GM18499 (cell line): ENCODE measurements around the gene IL12RB1.
"Not testable (repeated sequence)": the region's sequence is repeated elsewhere in the genome, so short reads cannot be mapped to it uniquely, and the experiment has no call there.

ENCODE experiments used
- ATAC-seq: cut with Tn5 transposase; IDR thresholded peaks from one replicate; pipeline ENCODE4 v1.9.1; 2021; ENCODE audit warnings: moderate number of reproducible peaks; ENCODE audit not compliant: insufficient read depth, unreplicated experiment

Gene IL12RB1

GRCh38 chr19:18113827-18114226 lies 27.1 kb upstream of the IL12RB1 start:
- no peak for ATAC-seq

GRCh38 chr19:18112989-18113478 lies 26.3 kb upstream of the IL12RB1 start:
- no peak for ATAC-seq

- ATAC-seq: no peak
Measured at GRCh38 chr19:18110609-18111232, 24.0 kb upstream of the IL12RB1 start.

- no peak for ATAC-seq
Measured at GRCh38 chr19:18109733-18110608, 23.2 kb upstream of the IL12RB1 start.

GRCh38 chr19:18109341-18109732 lies 22.6 kb upstream of the IL12RB1 start:
- no peak for ATAC-seq

GRCh38 chr19:18108897-18109296 lies 22.2 kb upstream of the IL12RB1 start:
- ATAC-seq: no peak

- no peak for ATAC-seq
Measured at GRCh38 chr19:18107235-18107634, 20.5 kb upstream of the IL12RB1 start.

- ATAC-seq: not testable (repeated sequence)
Measured at GRCh38 chr19:18105259-18105658, 18.5 kb upstream of the IL12RB1 start.

GRCh38 chr19:18104793-18105131 lies 18.0 kb upstream of the IL12RB1 start:
- no peak for ATAC-seq

- ATAC-seq: no peak
Measured at GRCh38 chr19:18102916-18103542, 16.3 kb upstream of the IL12RB1 start.

GRCh38 chr19:18101268-18101667 lies 14.5 kb upstream of the IL12RB1 start:
- no peak for ATAC-seq

- ATAC-seq: no peak
Measured at GRCh38 chr19:18100710-18101109, 14.0 kb upstream of the IL12RB1 start.

GRCh38 chr19:18099623-18099995 lies 12.9 kb upstream of the IL12RB1 start:
- no peak for ATAC-seq

GRCh38 chr19:18098891-18099622 lies 12.3 kb upstream of the IL12RB1 start:
- ATAC-seq: no peak

GRCh38 chr19:18097993-18098890 lies 11.5 kb upstream of the IL12RB1 start:
- ATAC-seq: no peak

GRCh38 chr19:18097217-18097992 lies 10.7 kb upstream of the IL12RB1 start, which contains the start of gene MAST3:
MAST3 (plus strand) TSS chr19:18097778; CDS start chr19:18097793, 15 bp downstream.
- no peak for ATAC-seq

- ATAC-seq: no peak
Measured at GRCh38 chr19:18096258-18096657, 9.5 kb upstream of the IL12RB1 start.

GRCh38 chr19:18093439-18094161 lies 6.9 kb upstream of the IL12RB1 start:
- ATAC-seq: no peak
